HL-60/S4 treated with phorbol 12-myristate 13-acetate at 8.2 ng/mL for 4 days and 3 days (cell line): ENCODE results near the gene ADARB1.

Source experiments
- in situ Hi-C: fragments of 300-500 bp; cut with MboI; formaldehyde crosslinking; loops from 2 replicates; pipeline ENCODE4 v1.15.0; 2022; ENCODE audit warnings: low sequenced_read_pairs

The ADARB1 gene

DNA sequence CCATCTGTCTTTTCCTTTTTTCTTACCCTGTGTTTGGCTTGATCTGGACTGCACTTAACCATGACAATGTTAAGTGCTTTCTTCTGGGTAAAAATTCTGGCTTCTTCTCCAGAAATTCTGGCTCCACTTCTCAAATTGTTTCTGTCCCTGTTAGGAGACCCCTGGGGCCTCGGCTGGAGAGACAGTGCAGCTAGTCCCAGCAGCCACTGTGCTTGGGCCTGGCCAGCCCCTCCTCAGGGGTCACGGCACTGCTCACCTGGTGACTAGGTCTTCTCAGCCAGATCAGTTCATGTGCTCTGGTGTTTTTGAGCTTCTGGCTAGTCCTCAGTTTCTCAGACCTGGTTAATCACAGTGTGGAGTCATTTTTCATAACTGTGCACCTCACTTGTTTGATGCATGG lies 72.4 kb downstream of the ADARB1 start:
- in situ Hi-C loops, result no loop called here

DNA sequence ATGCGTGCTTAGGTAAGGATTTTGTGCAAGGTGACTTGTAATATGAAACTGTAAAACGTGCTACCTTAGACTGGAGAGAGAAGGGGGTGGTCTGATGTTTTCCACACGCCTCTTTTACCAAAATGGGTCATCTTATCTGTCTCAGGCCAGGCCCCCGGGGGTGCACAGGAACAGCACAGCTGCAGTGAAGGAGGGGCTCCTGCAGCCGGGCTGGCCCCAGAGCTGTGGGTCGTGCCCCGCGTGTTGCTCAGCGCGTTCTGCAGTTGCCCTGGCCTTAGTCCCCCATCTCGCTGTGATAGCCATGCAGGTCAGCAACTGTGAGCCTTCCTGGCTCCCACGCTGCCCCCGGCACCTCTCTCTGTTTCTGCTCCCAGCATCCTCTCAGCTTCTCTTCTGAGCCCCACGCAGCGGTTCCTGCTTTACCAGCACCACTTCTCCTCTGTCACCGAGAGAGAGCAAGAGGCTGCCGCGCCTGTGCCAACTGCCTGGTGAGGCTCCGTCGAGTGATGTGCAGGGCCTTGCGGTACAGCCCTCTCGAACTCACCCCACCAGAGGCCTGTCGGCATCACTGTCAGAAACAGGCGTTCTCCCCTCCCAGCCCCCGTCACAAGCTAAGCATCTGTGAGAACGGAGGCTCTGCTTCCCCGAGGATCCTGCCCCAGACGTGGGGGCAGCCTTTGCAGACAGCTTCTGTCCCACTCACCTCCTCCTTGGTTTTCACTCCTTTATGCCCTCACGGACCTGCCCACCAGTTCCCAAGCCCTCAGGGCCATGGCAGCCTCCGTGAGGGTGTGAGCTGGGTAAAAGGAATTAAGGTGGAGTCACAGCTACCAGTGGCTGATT lies 73.3 kb downstream of the ADARB1 start:
- in situ Hi-C loops, result no loop called here

DNA sequence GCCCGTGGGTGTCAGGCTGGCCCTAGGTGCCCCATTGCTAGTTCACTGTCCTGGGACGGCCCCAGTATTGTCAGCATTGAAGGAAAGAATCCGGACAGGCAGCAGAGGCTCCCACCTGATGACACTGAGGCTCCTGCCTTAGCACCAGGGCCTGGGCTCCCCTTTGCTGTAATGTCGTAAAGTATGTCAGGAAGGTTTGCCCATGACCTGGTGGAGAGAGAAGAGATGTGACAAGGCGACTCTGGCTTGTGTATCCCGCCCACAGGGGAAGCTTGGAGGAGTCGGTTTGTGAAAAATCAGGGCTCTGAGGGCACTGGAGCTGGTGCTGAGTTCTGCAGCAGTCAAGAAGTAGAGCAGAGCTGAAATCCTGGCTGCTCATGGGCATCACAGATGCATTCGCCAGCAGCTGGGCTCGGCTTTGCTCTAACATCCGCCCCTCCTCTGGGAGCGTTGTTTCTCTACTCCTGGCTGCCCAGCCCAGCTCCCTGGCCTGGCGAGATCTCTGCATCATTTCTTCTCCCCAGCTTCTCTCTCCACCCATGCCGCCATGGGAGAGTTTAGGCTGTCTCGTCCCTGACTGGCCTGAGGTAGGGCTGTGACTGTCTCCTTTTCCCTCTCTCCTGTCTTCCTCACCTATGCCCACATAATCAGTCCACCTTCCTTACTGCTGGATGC lies 74.1 kb downstream of the ADARB1 start:
- in situ Hi-C loops, result no loop called here

DNA sequence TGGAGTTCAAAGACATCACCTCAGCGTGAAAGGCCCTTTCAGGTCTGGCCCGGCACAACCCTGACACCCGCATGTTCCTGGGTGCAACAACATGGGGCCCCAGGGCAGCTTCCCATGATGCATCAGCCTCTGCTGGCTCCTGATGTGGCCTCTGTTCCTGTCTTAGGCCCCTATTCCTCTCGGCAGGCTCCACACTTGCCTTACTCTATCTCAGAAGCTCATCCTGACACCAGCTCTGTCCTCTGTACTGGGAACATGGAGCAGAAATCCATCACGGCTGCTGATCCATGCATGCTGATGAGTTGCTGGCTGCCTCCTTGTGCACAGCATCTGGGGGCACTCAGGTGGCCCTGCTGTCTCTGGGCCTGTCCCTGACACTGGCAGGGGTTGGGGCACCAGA lies 74.6 kb downstream of the ADARB1 start:
- in situ Hi-C loops, result no loop called here

DNA sequence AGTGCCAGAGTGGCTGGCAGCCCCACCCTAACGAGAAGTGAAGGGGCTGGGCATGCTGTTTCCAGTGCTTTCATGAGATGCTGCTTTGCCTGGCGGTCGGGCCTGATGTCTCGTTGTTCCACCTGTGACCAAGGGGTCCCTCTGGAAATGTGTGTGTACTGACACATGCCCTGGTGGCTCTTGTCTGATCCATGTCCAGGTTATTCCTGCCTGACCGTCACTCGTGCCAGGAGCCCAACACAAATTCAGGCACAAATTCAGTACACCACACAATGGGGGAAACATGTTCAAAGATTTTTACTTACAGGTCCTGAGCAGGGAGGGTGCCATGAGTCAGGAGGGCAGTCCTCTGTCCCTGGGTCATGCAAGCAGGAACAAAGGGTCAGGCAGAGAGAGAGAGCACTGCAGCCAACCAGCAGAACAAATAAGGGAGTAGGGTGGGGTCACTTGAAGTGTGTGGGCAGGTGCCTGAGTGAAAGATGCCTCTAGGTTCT lies 76.3 kb downstream of the ADARB1 start:
- in situ Hi-C loops, result no loop called here

DNA sequence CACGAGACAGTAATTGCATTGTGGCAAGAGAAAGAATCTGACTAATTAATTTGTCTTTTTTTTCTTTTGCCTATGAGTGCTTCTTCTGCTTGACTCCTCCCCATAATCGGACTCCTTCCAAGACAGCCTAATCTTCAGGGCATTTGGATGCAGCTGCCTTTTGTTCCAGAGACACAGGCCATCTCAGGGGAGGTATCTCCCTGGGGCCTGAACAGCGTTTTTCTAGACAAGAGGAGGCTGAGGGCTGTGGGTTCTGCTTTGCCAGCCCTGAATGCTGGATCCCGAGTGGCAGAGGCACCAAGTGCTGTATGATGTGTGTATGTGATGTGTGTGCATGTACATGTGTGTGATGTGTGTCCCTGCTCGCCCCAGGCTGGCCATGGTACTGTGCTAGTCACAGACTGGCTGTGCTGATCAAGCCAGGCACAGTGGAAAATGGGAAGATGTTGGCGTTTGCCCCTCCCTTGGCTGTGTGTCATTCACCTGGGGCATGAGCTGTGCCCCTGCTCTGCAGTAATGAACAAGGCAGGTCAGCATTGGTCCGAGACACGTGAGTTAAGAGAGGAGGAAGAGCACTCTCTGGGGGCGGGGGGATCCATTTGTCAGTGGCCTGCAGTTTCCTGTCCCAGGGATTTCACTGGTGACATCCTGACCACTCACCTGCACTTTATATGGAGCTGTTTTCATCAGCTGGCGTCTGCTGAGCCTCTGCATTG lies 77.2 kb downstream of the ADARB1 start:
- in situ Hi-C loops, result no loop called here

DNA sequence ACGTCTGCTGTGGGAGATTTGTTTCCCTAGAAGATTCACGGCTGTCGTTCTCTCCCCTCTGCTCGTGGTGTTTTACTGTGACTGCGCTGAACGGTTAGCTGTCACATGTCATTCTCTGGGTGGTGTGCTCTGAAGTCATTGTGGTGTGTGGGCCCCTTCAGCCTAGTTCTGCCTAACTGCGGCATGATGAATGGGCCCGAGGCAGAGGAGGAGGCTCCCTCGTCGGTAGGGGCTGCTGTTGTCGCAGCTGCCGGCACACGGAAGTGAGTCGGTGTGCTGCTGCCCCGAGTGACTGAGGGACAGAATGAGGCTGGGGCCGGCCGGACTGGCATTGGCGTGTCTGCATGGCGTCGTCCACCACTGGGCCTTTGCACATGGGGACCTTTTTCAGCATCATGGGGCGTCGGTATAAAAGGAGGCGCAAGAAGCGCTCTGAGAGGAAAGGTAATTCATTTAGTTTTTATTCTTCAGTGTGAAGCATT lies 77.9 kb downstream of the ADARB1 start:
- in situ Hi-C loops, result no loop called here

DNA sequence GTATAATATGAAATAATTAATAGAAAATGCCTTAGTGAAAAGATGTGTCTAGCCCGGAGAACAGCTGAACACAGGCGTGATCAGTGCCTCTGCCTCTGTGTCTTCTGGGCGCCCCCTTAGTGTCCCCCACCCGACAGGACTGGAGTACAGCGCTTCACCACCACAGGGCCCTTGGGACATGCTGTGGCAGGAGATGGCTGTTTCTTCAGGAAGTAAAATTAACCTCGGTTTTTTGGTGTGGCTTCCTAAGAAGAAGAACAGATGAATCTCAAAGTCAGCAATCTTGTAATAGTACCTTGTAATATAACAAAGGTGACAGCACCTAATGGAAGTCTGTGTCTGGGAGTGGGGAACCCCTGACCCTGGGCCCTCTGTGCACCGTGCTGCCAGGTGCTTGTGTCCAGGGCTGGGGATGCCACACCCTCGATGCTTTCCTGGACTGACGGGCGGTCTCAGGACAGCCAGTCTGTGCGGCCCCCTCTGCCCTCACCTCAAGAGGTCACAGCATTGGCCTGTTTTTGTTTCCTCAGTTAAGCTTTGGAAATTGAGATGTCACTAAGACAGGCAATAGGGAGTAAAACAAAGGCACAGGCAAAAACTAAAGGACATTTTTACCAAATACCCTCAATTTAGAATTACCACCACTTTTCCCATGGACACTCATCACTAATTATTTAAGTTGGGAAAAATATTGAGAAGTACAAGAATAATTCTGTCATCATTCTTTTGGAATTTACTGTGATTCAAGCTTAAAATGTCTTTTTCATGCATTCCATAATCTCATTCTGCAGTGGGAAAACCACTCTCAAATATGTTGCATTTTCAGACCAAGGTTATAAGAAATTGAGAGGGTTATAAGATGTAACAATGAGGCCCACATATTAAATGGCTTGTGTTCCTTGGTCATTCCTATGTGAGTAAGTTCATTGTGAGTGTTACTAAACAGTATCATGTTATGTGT lies 79.3 kb downstream of the ADARB1 start:
- in situ Hi-C loops, result no loop called here

DNA sequence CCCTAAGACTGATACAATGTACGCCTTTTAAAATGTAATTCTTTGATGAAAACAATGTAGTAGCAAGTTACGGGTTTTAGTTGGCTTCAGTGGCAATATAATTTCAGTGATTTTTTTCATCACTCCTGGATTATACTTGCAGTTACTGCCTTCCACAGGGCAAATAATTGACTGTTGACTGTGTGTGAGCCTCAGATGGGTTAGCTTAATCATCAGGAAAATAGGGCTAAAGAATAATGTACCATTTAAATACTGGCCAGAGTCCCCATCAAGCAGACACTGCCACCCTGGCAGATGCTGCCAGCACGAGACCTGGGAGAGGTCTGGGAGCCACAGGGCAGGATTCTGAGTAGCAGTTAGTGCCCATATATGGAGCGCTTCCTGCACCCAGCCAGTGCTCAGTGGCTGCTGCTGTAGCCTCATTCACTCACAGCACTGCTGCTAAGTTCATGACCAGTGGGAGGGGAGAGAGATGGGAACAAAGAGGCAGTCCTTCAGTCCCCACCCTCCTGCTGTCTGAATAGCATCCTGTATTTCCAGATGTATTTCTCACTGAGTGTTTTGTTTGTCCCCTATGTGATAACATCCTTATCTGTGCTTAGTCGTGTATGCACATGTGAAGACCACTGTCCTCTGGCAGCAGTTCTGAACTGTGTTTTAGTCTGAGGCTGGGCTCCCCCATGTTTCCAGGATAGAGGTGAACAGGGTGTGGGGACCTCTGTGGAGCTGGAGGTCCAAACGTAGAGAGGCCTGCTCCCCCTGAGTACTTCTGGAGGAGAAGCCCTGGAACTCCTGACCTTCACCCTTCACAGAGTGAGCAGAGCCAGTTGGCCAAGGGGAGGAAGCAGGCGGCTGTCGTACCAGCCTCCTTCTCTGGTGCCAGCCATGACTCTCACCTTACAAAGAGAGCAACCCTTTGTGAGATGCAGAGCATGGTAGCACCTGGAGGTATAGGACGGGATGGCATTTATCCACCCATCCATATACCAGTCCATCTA lies 80.4 kb downstream of the ADARB1 start:
- in situ Hi-C loops, result no loop called here

DNA sequence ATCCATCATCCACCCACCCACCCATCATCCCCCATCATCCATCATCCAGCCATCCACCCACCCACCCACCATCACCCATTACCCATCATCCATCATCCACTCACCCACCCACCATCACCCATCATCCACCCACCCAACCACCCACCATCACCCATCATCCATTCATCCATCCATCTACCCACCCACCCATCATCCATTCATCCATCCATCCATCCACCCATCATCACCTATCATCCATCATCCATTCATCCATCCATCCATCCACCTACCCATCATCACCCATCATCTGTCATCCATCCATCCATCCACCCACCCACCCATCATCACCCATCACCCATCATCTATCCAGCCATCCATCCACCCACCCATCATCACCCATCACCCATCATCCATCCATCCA lies 81.5 kb downstream of the ADARB1 start:
- in situ Hi-C loops, result no loop called here

DNA sequence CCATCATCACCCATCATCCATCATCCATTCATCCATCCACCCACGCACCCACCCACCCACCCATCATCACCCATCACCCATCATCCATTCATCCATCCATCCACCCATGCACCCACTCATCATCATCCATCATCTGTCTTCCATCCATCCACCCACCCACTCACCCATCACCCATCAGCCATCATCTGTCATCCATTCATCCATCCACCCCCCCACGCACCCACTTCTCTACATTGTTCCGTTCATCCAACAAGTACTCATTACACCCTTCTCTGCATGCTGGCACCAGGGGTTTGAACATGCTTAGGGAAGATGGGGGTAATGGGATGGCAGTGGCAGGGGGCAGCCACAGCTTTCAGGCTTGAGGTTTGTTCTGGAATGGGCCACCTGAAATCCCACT lies 82.1 kb downstream of the ADARB1 start:
- in situ Hi-C loops, result no loop called here

DNA sequence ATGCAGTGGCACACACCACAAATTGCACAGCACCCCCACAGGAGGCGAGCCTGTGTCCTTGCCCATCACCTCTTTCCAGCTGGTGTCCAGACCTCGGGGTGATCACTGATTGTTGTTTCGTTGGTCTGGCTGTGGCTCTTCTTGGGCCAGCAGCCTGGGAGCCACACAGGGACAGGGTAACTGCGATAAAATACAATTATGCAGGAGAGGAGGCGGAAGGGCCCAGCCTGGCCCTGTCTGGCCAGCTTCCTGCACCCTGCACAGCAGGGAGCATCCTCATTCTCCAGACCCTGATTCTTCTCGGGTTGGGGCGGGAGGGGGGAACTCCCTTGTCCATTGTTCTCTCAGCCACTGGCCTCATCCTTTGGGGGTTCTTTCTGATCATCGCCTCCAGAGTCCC lies 83.6 kb downstream of the ADARB1 start:
- in situ Hi-C loops, result no loop called here

DNA sequence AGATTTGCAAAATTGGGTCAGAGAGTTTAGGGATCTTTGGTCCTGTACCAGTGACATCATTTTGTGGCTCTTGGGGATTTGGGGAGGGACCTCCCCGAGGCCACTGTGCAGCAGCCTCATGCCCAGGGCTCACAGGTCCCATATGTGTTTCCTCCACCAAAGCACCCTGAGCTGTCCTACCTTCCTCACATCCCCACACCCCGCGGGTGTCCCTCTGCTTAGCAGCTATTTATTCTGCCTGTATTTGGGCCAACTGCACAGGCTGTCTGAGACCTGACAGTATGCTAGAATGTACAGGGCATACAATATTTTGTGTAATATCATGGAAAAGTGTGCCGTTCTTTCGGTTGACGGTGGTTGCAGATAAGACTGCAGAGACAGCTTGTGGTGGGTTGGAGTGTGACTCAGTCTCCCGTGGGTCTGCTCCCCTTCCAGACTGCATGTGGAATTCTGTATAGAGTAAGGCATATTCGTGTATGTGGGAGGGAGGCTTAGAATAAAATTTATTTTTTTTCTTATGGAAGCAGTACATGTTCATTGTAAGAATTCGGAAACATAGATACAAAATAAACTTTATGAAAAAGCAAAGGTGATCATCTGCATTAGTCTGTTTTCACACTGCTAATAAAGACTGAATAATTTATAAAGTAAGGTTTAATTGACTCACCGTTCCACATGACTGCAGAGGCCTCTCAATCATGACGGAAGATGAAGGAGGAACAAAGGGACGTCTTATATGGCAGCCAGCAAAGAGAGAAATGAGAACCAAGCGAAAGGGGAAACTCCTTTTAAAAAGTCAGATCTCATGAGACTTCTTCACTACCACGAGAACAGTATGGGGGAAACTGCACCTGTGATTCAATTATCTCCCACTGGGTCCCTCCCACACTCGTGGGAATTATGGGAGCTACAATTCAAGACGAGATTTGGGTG lies 84.4 kb downstream of the ADARB1 start:
- in situ Hi-C loops, result no loop called here

DNA sequence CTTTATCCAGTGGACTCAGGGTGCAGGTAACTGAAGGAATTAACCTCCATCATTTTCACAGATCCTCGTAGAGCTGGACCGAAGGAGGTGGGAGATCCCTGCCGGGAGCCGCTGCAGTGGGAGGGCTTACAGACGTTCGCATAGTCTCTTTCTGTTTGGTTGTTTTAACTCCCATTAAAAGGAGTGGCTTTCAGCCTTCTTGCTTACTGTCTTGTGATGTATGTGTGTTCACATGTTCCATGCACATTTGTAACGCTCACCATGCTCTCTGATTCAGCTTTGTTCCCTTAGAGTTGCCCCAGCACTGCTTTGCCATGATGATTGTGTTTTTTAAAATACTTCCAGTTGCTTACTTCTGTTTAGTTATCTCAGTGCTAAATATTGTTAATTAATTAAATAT lies 85.8 kb downstream of the ADARB1 start:
- in situ Hi-C loops, result no loop called here

DNA sequence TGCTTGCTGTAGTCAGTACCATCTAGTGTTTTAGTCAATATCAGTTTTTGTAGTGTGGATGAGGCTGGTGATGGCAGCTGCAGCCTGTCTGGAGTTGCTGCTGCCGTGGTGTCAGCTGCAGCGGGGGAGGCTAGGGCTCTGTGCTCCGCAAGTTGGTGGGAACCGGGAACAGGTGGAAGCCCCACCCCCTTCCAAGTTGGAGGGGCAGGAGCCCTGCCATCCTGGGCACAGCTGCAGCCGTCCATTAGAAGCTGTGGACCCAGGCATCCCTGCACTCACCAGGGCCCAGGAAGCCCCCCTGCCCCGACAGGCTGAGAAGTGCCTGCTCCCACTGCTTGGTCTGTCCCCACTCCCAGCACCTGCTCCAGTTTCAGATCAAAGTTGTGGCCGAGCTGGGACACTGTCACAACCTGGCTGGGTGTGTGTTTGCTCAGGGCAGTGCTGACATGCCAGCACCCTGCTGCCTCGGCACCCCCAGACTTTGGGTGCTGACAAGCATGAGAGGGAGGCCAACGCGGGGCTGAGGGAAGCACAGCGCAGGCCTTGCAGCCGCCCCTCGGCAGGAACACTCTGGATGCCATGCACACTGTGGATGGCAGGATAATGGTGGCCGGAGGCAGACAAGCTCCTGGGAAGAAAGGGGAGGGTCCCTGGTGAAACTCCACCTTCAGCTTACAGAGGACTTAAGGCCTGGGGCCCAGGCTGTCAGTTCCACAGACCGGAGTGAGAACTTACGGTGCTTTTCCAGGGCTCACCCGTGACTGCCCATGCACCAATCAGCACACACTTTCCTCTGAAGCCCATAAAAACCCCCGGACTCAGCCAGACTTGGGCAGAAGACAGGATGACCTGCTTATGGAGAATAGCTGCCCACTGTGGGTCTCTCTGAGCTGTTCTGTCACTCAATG lies 86.9 kb downstream of the ADARB1 start:
- in situ Hi-C loops, result no loop called here

DNA sequence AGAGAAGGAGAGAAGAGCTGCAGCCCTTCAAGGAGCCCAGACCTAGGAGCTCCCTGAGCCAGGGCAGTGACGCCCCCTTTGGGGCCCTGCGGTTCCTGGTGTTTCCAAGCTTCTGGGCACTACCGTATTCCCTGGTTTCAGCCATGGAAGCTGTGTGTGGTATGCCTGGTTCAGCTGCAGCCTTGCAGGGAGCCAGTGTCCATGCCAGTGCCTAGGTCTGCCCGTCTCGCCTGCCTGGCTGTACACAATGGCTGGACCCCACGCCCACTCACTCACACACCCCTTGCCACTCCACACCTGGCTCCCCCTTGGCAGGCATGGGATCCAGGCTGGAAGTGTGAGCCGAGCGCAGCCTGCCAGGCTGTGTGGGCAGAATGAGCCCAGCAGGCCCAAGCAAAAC lies 87.7 kb downstream of the ADARB1 start:
- in situ Hi-C loops, result no loop called here

DNA sequence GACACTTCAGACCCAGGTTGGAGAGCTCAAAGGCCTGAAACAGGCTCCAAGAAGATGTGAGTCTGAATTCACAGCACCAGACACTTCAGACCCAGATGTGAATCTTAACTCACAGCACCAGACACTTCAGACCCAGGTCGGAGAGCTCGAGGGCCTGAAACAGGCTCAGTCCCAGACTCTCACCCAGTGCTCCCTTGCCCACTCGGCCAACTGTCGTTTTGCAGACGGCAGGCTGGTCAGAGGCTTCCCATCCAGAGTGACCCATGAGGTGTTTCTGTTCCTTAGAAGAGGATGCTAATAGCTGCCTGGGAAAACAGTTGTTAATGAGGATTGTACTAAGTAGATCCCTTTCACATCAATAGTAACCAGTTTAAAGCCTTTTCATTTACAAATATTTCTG lies 88.4 kb downstream of the ADARB1 start:
- in situ Hi-C loops, result no loop called here
